Hematopoietic multipotent progenitor cell treated with erythropoietin and hydrocortisone succinate and interleukin-3 and kit ligand, for 17 days (in vitro differentiated cells): ENCODE data around the gene FOXC2.

ENCODE experiments used
- DNase-seq: peaks from one replicate; pipeline ENCODE4 v3.0.0-alpha.2; 2015; ENCODE audit warnings: low spot score

Gene FOXC2

DNA sequence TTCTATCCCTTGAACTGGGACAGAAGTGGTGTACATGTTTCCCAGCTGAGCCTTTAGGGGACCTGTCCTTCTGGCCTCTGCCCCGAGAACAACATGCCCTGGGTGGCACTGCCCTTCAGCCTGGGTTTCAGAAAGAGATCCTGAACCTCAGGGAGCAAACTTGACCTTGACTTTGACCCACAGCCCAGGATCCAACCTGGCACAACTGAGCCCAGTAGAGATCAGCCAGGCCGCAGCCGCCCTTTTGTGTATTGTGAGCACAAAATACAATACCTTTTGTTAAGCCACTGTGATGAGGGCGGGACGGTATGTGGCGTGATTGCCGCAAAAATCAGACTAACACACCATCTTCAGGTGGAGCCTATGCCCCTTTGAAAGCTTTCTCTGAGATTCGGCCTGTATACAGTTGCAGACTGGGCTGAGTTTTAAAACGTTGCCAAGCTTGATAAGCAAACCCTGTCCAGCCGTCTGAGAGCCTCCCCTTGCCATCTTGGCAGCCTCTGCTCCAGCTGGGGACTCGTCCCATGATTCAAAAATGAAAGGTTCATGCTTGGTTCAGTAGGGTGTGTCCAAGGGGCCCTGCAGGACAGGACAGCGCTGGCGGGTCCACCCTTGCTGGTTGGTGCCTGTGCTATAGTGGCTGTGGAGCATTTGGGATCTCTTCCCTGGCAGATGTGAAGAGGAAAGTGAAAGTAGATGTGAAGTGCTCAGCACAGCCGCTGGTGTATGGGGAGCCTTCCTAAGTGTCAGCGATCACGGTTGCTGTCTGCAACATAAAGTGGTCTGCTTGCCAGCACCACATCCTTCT, 52.0 kb downstream of the FOXC2 start:
- DNase-seq = no peak
